DOHH2 (cell line): ENCODE results near the gene TPST1.

ENCODE experiments used
- H3F3A ChIP-seq: fragments of 200-600 bp; sonication (generic), shearing (Covaris generic); 2 replicates; pipeline ENCODE4 v1.6.0; 2016; ENCODE audit warnings: antibody characterized with exemption, mild to moderate bottlenecking; ENCODE audit not compliant: control insufficient read depth, insufficient read depth
- H3K27ac ChIP-seq: fragments of 200-600 bp; sonication (generic); 2 replicates; pipeline ENCODE4 v1.5.1; 2014; ENCODE audit warnings: low read depth, mild to moderate bottlenecking, low read length, moderate library complexity
- H3K27me3 ChIP-seq: fragments of 200-600 bp; sonication (generic); 2 replicates; pipeline ENCODE4 v1.6.1; 2014; ENCODE audit warnings: mild to moderate bottlenecking, low read length, mixed read lengths; ENCODE audit not compliant: control insufficient read depth
- H3K36me3 ChIP-seq: fragments of 200-600 bp; sonication (generic); 2 replicates; pipeline ENCODE4 v1.6.1; 2014; ENCODE audit warnings: mild to moderate bottlenecking, low read length, moderate library complexity, mixed read lengths; ENCODE audit not compliant: control insufficient read depth
- H3K4me1 ChIP-seq: fragments of 200-600 bp; sonication (generic); 2 replicates; pipeline ENCODE4 v1.6.1; 2014; ENCODE audit warnings: mild to moderate bottlenecking, low read length, mixed read lengths; ENCODE audit not compliant: control insufficient read depth
- H3K4me2 ChIP-seq: fragments of 200-600 bp; sonication (generic); 2 replicates; pipeline ENCODE4 v1.6.0; 2014; ENCODE audit warnings: mild to moderate bottlenecking, low read length, moderate library complexity
- H3K4me3 ChIP-seq: fragments of 200-600 bp; sonication (generic); 2 replicates; pipeline ENCODE4 v1.5.1; 2014; ENCODE audit warnings: mild to moderate bottlenecking, low read length, mixed read lengths
- H3K79me2 ChIP-seq: fragments of 200-600 bp; sonication (generic); 2 replicates; pipeline ENCODE4 v1.6.1; 2014; ENCODE audit warnings: mild to moderate bottlenecking, low read length, mixed read lengths; ENCODE audit not compliant: control insufficient read depth
- H3K9me2 ChIP-seq: fragments of 200-600 bp; sonication (generic); replicated peaks from 2 replicates; pipeline ENCODE4 v1.6.1; 2014; ENCODE audit warnings: mild to moderate bottlenecking, low read length, mixed read lengths; ENCODE audit not compliant: control insufficient read depth
- H3K9me3 ChIP-seq: fragments of 200-600 bp; sonication (generic); 2 replicates; pipeline ENCODE4 v1.6.1; 2014; ENCODE audit warnings: antibody characterized with exemption, low read length, mixed read lengths; ENCODE audit not compliant: control insufficient read depth, insufficient read depth
- H4K20me1 ChIP-seq: fragments of 200-600 bp; sonication (generic); 2 replicates; pipeline ENCODE4 v1.6.0; 2014; ENCODE audit warnings: low read depth, mild to moderate bottlenecking, antibody characterized with exemption, low read length, moderate library complexity; ENCODE audit not compliant: control insufficient read depth, insufficient read depth
- EZH2phosphoT487 ChIP-seq: fragments of 200-600 bp; sonication (generic); IDR thresholded peaks from 2 replicates; pipeline ENCODE4 v1.6.1; 2017; ENCODE audit warnings: borderline replicate concordance, mild to moderate bottlenecking, antibody characterized with exemption, low read length, moderate library complexity, mixed read lengths
- TF ChIP-seq, protein P1 (sequence below): fragments of 200-600 bp; sonication (generic); IDR thresholded peaks from one replicate; pipeline ENCODE4 v1.5.1; 2014; ENCODE audit warnings: antibody characterized with exemption, mild to moderate bottlenecking, low read depth, low read length; ENCODE audit not compliant: poor library complexity, severe bottlenecking

Gene TPST1

DNA sequence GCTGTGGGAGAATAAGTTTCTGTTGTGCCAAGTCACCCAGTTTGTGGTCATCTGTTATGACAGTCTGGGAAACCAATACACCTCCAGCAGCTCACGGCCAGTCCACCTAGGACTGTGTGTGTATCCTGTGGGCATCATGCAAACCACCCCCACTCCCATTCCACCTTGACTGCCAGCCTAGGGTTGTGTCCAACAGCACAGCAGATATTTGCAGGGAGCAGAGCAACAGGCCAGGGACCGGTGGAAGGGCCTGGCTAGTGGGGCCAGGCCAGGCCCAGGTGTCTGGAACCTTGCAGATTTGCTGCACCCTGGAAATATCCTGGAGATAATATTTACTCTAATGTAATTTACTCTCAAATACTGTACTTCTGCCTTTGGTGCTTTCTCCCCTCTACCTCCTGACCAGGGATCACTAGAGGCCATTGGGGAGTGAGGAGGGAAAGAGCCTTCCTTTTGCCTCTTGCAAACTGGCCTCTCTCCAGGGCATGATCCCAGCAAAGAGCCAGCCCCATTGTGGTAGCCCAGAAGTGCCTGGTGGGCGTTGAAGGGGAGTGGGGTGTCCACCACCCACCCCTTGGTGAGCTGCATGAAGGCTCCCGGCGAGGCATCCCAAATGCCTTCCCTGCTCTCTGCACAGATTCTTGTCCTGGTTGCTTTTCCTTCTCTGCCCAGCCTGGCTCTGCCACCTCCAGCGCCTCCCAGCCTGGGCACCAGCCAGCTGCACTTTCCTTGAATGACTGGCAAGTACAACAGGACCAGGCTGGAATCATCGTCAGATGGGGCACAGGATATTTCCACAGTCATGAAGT lies 15.2 kb upstream of the TPST1 start:
- Histone ChIP-seq H3K9me3 (no peaks in the 10 kb centered on the region), H3K4me1 (no peaks in the 10 kb centered on the region), H3K27ac (no peak overlapping the region), H4K20me1 (no peaks in the 10 kb centered on the region), H3F3A (no peaks in the 10 kb centered on the region), H3K4me2 (no peak overlapping the region), H3K9me2 (no peaks in the 10 kb centered on the region), H3K27me3 (no peaks in the 10 kb centered on the region), H3K79me2 (no peaks in the 10 kb centered on the region), H3K36me3 (no peaks in the 10 kb centered on the region), H3K4me3 (no peak overlapping the region)
- no peak for TF ChIP-seq EZH2phosphoT487
- TF ChIP-seq, protein P1, sequence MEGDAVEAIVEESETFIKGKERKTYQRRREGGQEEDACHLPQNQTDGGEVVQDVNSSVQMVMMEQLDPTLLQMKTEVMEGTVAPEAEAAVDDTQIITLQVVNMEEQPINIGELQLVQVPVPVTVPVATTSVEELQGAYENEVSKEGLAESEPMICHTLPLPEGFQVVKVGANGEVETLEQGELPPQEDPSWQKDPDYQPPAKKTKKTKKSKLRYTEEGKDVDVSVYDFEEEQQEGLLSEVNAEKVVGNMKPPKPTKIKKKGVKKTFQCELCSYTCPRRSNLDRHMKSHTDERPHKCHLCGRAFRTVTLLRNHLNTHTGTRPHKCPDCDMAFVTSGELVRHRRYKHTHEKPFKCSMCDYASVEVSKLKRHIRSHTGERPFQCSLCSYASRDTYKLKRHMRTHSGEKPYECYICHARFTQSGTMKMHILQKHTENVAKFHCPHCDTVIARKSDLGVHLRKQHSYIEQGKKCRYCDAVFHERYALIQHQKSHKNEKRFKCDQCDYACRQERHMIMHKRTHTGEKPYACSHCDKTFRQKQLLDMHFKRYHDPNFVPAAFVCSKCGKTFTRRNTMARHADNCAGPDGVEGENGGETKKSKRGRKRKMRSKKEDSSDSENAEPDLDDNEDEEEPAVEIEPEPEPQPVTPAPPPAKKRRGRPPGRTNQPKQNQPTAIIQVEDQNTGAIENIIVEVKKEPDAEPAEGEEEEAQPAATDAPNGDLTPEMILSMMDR: no peak

DNA sequence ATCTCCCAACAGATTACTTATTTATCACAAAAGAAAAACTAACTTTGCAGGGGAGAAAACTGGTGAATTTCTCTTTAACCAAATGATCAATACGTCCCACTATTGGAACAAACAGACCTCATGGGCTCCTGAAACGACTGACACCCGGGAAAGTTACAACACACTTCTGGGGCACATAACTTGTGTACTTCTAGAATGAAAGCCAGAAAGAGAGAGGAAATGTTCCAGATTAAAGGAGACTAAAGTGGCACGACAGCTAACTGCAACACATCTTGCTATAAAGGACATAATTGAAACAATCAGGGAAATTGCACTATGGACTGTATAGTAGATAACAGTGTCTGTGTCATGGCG lies 14.7 kb upstream of the TPST1 start:
- H3K4me2 ChIP-seq: no peak overlapping the region
- TF ChIP-seq EZH2phosphoT487: no peak
- TF ChIP-seq, protein P1: no peak
- H3K4me1 ChIP-seq: no peaks in the 10 kb centered on the region
- H3K9me3 ChIP-seq: no peaks in the 10 kb centered on the region
- no peaks in the 10 kb centered on the region for H4K20me1 ChIP-seq
- H3K79me2 ChIP-seq: no peaks in the 10 kb centered on the region
- no peak overlapping the region for H3K27ac ChIP-seq
- no peaks in the 10 kb centered on the region for H3K9me2 ChIP-seq
- no peaks in the 10 kb centered on the region for H3K27me3 ChIP-seq
- no peaks in the 10 kb centered on the region for H3F3A ChIP-seq
- H3K4me3 ChIP-seq: no peak overlapping the region
- H3K36me3 ChIP-seq: no peaks in the 10 kb centered on the region

DNA sequence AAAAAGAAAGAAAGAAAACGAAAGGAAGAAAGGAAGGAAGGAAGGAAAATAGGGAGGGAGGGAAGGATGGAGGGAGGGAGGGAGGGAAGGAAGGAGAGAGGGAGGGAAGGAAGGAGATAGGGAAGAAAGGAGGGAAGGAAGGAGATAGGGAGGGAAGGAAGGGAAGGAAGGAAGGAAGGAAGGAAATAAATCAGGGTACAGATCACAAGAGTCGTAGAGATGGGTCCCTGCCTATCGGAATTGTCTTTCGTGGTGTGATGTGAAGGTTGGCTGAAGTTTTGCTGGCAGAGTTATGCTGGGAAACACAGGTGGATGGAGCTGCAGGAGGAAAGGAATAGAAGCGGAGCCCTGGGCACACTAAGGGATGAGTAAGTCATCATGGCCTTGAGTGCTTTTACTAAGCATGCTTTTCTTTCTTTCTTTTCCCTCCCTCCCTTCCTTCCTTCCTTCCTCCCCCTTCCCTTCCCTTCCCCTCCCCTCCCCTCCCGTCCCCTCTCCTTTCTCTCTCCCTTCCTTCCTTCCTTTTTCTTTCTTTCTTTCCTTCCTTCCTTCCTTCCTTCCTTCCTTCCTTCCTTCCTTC lies 11.9 kb upstream of the TPST1 start:
- Histone ChIP-seq H3K27ac (no peak overlapping the region), H3K36me3 (no peaks in the 10 kb centered on the region), H3K4me1 (no peaks in the 10 kb centered on the region), H3K79me2 (no peaks in the 10 kb centered on the region), H4K20me1 (no peaks in the 10 kb centered on the region), H3K9me2 (no peaks in the 10 kb centered on the region), H3K4me3 (no peak overlapping the region), H3K9me3 (no peaks in the 10 kb centered on the region), H3K4me2 (no peak overlapping the region), H3K27me3 (no peaks in the 10 kb centered on the region), H3F3A (no peaks in the 10 kb centered on the region)
- TF ChIP-seq EZH2phosphoT487: no peak
- TF ChIP-seq, protein P1: no peak
